GM10266 (cell line): ENCODE data around the gene HADHA.
"Not testable (repeated sequence)": the region's sequence is repeated elsewhere in the genome, so short reads cannot be mapped to it uniquely, and the experiment has no call there.

Experiments
- DNase-seq: peaks from one replicate; pipeline ENCODE4 v3.0.0; 2012; ENCODE audit errors: extremely low spot score
- TF ChIP-seq, protein P1 (sequence below): IDR thresholded peaks from 2 replicates; pipeline ENCODE4 v1.5.1; 2012; ENCODE audit warnings: mild to moderate bottlenecking, low read depth; ENCODE audit not compliant: control insufficient read depth, insufficient read depth; ENCODE audit errors: missing control alignments

Gene HADHA

DNA sequence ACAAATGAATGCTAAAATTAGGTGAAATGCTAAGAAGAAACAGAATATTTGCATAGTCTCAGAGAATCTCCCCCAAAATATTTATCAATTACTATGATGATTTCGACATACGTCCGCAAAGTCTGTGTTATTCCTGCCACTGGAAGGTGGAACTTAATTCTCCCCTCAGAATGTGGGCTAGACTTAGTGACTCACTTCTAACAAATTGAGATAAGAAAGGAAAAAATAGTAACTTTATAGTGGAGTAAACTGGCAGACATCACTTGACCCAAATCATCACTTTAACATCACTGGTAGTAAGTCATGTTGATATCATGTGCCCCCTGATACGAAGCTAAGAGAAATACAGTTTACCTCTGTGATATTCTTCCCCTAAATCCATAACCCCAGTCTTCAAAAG lies 23.8 kb upstream of the HADHA start:
- TF ChIP-seq, protein P1, sequence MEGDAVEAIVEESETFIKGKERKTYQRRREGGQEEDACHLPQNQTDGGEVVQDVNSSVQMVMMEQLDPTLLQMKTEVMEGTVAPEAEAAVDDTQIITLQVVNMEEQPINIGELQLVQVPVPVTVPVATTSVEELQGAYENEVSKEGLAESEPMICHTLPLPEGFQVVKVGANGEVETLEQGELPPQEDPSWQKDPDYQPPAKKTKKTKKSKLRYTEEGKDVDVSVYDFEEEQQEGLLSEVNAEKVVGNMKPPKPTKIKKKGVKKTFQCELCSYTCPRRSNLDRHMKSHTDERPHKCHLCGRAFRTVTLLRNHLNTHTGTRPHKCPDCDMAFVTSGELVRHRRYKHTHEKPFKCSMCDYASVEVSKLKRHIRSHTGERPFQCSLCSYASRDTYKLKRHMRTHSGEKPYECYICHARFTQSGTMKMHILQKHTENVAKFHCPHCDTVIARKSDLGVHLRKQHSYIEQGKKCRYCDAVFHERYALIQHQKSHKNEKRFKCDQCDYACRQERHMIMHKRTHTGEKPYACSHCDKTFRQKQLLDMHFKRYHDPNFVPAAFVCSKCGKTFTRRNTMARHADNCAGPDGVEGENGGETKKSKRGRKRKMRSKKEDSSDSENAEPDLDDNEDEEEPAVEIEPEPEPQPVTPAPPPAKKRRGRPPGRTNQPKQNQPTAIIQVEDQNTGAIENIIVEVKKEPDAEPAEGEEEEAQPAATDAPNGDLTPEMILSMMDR, result no peak
- no peak for DNase-seq

DNA sequence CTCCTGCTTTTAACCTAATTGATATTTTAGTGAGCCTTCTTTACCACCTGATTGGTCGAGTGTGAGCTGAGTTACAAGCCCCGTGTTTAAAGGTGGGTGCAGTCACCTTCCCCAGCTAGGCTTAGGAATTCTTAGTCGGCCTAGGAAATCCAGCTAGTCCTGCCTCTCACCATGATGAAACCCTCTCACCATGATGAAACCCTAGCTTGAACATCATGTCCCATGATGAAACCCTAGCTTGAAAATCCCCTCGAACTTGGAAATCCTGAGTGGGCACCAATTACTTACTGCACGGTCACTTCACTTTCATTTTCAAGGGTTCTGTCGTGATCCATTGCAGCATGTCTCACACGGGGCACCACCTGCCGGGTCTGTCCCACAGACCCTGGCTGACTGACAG lies 14.4 kb upstream of the HADHA start:
- DNase-seq, result not testable (repeated sequence)

DNA sequence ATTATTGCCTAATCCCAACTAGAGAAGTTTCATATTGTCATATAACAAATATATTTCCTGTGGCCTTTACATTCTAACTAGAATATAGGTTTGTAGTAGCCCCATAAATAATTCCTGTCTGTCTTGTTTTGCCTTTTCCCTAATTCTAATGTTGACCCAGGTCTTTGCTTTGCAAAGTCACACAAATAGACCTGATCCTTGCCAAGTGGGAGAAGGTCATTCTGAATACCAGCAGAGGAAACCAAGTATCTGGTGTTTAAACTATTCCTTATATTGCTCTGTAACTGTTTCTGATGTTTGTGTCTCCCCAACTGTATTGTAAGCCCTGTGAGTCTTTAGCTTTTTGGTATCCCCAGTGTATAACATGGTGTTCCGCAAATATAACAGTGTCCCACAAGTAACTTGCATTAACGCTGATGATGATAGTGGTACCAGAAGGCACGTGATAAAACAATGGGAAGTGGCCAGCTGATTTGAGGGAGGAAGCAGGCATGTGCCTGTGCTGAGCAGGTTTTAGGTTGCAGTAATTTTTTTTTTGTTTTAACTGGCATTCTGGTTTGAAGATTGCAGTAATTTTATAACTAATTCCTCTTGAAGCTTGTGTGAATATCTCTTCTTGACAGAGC lies 11.4 kb upstream of the HADHA start:
- no peak for DNase-seq
- TF ChIP-seq, protein P1, result no peak

DNA sequence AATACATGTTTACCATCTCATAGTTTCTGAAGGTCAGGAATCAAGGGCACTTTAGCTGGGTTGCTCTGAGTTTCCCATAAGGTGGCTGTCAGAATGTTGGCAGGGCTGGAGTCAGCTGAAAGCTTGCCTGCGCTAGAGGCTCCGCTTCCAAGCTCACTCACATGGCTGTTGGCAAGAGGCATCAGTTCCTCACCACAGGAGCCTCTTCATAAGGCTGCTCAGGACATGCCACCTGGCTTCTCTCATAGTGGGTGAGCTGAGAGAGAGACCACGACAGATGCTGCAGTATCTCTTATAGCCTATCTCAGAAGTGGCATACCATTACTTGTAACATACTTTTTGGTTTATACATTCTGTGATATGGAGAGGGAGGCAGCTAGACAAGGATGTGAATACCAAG lies 7.5 kb upstream of the HADHA start:
- no peak for DNase-seq
- TF ChIP-seq, protein P1, result no peak

DNA sequence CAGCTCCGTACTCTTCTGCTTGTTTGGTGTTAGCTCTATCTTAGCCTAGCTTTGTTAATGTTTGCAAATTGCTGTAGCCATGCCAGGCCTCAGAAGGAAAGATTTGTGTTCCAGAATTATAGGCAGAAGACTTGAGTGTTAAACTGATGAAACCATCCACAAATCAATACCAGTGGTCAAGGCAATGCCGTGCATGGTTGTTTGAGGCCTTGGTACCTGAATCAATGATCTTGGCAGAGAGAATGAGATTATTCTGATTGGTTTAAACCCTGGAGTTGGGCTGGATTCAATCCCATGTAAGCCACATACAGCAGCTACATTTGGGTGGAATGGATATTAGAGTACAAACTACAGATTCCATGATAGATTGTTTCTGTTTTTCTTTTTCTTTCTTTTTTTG lies 5.2 kb upstream of the HADHA start:
- TF ChIP-seq, protein P1, result no peak
- DNase-seq, result no peak

DNA sequence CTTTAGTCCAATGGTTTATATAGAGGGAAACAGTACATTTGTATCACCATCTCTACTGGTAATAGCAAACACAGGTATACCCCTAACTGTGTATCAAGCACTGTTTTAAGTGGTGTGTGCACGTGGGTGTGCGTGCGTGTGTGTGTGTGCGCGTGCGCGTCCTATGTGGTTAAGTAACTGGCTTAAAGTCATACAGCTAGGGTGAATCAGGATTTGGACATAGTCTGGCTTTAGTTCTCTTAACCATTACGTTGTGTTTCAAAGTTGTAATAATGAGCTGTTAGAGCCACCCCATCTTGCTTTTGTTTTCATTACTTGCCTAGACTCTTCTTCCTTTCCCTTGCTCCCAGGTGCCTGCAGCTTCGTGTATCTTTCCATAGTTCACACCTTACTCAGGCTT lies 2.4 kb upstream of the HADHA start:
- DNase-seq, result no peak
- TF ChIP-seq, protein P1, result no peak

DNA sequence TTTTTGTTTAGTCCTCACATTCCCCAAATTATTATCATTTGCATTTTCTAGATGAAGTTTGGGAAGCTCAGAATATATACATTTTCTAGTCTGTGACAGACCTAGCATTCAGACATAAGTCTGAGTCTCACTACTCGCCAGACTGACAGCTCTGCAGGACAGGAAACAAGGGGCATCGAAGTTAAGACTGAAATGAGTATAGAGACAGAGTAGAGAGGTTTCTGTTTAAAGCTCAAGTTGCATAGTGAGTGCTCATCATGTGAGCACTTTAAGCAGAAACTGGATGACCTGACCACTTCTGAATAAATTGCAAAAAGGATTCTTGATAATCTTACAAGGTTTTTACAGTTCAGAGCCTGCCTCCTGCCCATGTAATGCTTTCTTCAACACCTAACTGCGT lies 1.4 kb upstream of the HADHA start:
- DNase-seq, result peak; percentile 41
- TF ChIP-seq, protein P1, result no peak

DNA sequence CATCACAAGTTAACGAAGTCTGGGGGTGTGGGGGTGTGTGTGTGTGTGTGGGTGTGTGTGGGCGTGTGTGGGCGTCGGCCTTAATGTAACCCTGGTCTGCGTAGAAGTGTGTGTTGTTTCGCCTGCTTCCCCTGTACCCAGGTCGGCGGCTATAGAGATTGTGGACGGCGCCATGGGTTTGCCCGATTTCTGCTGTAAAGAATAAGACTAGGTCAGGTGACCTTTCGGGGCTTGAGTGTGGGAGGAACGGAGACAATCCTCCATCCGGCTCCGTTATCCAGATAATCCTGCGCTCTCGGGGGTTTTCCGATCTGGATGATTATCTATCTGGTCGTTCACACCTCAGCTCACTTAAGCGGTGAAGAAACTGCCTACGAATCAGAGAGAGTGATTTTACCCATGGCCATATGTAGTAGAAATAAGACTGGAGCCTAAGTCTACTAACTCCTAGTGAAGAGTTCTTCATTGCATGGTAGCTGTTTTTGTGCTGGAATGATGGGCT lies 850 bp upstream of the HADHA start:
- DNase-seq, result peak; percentile 25
- TF ChIP-seq, protein P1, result no peak
